Activated T-helper 1 cell treated with anti-CD3 and anti-CD28 coated beads, Interleukin-12 subunit alpha, Interleukin-12 subunit beta, Interleukin-2, Interleukin-4 antibody, amounts not matched to agents 30 ng/mL and 10 ng/mL and 1 ng/mL, durations not matched to agents 14 hours and 24 hours and 36 hours (primary cell): Measurements from ENCODE around the gene PACS1. TPM values are rescaled to one million over a fixed set of nuclear protein-coding genes. Genes with fewer than 3 reads are reported as not detected.

ENCODE experiments used
- DNase-seq: peaks from one replicate; pipeline ENCODE4 v3.0.0; 2021; ENCODE audit warnings: low spot score
- H3K27ac Mint-ChIP-seq: one replicate; pipeline ENCODE4 v1.8.0; 2021; ENCODE audit warnings: mild to moderate bottlenecking, mixed read lengths
- H3K27me3 Mint-ChIP-seq: one replicate; pipeline ENCODE4 v1.8.0; 2022; ENCODE audit warnings: mild to moderate bottlenecking, moderate library complexity, mixed read lengths; ENCODE audit not compliant: insufficient read depth
- H3K36me3 Mint-ChIP-seq: one replicate; pipeline ENCODE4 v1.8.0; 2021; ENCODE audit warnings: low read depth, mixed read lengths
- H3K4me1 Mint-ChIP-seq: one replicate; pipeline ENCODE4 v1.8.0; 2021; ENCODE audit warnings: low read depth, mixed read lengths
- H3K4me3 Mint-ChIP-seq: one replicate; pipeline ENCODE4 v1.8.0; 2021; ENCODE audit warnings: mild to moderate bottlenecking, moderate library complexity, mixed read lengths
- H3K9me3 Mint-ChIP-seq: one replicate; pipeline ENCODE4 v1.8.0; 2021; ENCODE audit warnings: mixed read lengths
- intact Hi-C: fragments of 100-400 bp; cut with micrococcal nuclease; formaldehyde crosslinking; loops from one replicate; pipeline ENCODE4 v1.15.1; 2024
- total RNA-seq: library from RNA; stranded (reverse); gene quantifications from 2 replicates; pipeline ENCODE4 v1.2.3, GENCODE V29; 2022

Gene PACS1
- total RNA-seq, 1 donor from 2014 or later: 89.5 TPM

GRCh38 chr11:66226101-66226500 is 156.0 kb downstream of the PACS1 start:
- no peak for DNase-seq
- Mint-ChIP-seq H3K36me3 (peaks cover 18% of the 10 kb centered on the region), H3K4me1 (peaks cover 20% of the 10 kb centered on the region), H3K27ac (peak overlapping the region; percentile 67), H3K27me3 (no peaks in the 10 kb centered on the region), H3K9me3 (no peaks in the 10 kb centered on the region), H3K4me3 (no peak overlapping the region)
- intact Hi-C loops: no loop called here

- Mint-ChIP-seq H3K4me3 (no peak overlapping the region), H3K36me3 (peaks cover 22% of the 10 kb centered on the region)
- intact Hi-C loops: no loop called here
These were observed 157.6 kb downstream of the PACS1 start for GRCh38 chr11:66227700-66228099.

DNA sequence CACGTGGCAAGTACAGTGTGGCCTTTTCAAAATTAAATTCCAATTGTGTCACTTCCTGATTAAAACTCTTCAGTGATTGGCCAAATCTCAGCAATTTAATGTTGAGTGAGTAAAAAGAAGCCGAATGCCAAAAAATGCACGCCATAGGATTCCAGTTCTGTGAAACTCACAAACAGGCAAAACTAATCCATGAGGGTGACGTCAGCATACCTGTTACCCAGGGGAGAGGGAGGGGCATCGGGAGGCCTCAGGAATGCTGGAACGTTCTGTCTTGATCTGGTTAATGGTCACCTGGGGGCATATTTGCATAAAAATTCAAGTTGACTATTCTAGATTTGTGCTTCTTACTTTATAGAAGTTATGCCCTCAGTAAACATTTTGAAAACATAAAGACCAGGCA is 158.4 kb downstream of the PACS1 start:
- H3K9me3 Mint-ChIP-seq: no peaks in the 10 kb centered on the region
- H3K4me3 Mint-ChIP-seq: no peak overlapping the region
- H3K36me3 Mint-ChIP-seq: peaks cover 26% of the 10 kb centered on the region
- intact Hi-C loops: no loop called here
- no peak overlapping the region for H3K27ac Mint-ChIP-seq
- no peak for DNase-seq
- peaks cover 6% of the 10 kb centered on the region for H3K4me1 Mint-ChIP-seq
- no peaks in the 10 kb centered on the region for H3K27me3 Mint-ChIP-seq

More at GRCh38 chr11:66227700-66228099, 157.6 kb downstream of the PACS1 start:
- Mint-ChIP-seq H3K9me3 (no peaks in the 10 kb centered on the region), H3K27ac (no peak overlapping the region), H3K27me3 (no peaks in the 10 kb centered on the region), H3K4me1 (peaks cover 8% of the 10 kb centered on the region)
- DNase-seq: no peak

GRCh38 chr11:66230156-66230555 is 160.1 kb downstream of the PACS1 start:
- H3K4me3 Mint-ChIP-seq: no peak overlapping the region
- peaks cover 33% of the 10 kb centered on the region for H3K36me3 Mint-ChIP-seq
- intact Hi-C loops: no loop called here
- no peak for DNase-seq
- H3K9me3 Mint-ChIP-seq: no peaks in the 10 kb centered on the region
- H3K27ac Mint-ChIP-seq: no peak overlapping the region
- H3K27me3 Mint-ChIP-seq: no peaks in the 10 kb centered on the region
- H3K4me1 Mint-ChIP-seq: peaks cover 6% of the 10 kb centered on the region

DNA sequence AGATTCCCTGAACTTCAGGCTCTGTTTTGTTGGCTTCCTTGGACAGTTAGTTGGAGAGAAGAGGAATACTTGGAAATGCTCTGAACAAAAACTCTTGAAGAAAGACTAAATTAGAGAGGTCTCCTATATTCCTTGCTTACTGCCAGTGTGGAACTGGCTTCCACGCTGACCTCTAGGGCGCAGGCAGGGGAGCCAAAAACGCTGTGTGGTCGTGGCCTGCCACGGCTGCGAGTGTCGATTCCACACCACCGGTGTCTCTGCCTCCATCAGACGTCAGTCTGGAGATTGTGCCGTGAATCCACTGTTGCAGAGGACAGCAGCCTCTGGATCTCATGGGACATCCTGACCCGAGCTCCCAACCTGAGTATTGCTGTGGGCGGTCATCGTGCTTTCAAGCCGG is 160.9 kb downstream of the PACS1 start:
- DNase-seq: no peak
- H3K27ac Mint-ChIP-seq: no peak overlapping the region
- no peak overlapping the region for H3K4me3 Mint-ChIP-seq
- no peaks in the 10 kb centered on the region for H3K9me3 Mint-ChIP-seq
- no peaks in the 10 kb centered on the region for H3K27me3 Mint-ChIP-seq
- intact Hi-C loops: no loop called here
- peaks cover 38% of the 10 kb centered on the region for H3K36me3 Mint-ChIP-seq
- H3K4me1 Mint-ChIP-seq: peaks cover 6% of the 10 kb centered on the region

DNA sequence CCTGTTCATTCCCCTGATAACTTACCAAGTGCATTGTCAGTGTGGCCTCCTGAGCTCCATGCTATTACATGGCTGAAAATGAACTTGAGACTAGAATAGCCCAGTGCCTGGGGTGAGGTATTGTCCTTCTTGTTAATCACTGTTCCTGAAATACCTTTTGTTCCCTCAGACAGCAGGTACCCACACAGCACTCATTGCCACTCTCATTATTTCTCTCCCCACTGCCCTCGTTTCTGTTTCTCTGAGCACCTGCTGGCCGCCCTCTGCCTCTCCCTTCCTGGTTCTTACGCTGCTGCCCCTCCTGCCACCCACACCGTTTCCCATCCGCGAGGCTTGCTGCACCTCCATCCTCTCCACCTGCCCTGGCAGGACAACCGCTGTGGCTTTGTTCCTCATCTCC is 161.5 kb downstream of the PACS1 start:
- H3K27ac Mint-ChIP-seq: no peak overlapping the region
- no peaks in the 10 kb centered on the region for H3K4me1 Mint-ChIP-seq
- DNase-seq: no peak
- peaks cover 38% of the 10 kb centered on the region for H3K36me3 Mint-ChIP-seq
- H3K27me3 Mint-ChIP-seq: no peaks in the 10 kb centered on the region
- H3K4me3 Mint-ChIP-seq: no peak overlapping the region
- no peaks in the 10 kb centered on the region for H3K9me3 Mint-ChIP-seq
- intact Hi-C loops: no loop called here

- Mint-ChIP-seq H3K9me3 (no peaks in the 10 kb centered on the region), H3K4me3 (no peak overlapping the region), H3K27me3 (no peaks in the 10 kb centered on the region), H3K27ac (no peak overlapping the region), H3K36me3 (peaks cover 38% of the 10 kb centered on the region), H3K4me1 (no peaks in the 10 kb centered on the region)
- DNase-seq: no peak
- intact Hi-C loops: no loop called here
These were observed 162.7 kb downstream of the PACS1 start for GRCh38 chr11:66232769-66233168.

GRCh38 chr11:66233301-66233700 is 163.2 kb downstream of the PACS1 start:
- no peak overlapping the region for H3K4me3 Mint-ChIP-seq
- H3K27me3 Mint-ChIP-seq: no peaks in the 10 kb centered on the region
- DNase-seq: no peak
- no peaks in the 10 kb centered on the region for H3K4me1 Mint-ChIP-seq
- intact Hi-C loops: no loop called here
- no peaks in the 10 kb centered on the region for H3K9me3 Mint-ChIP-seq
- H3K36me3 Mint-ChIP-seq: peaks cover 38% of the 10 kb centered on the region
- no peak overlapping the region for H3K27ac Mint-ChIP-seq

DNA sequence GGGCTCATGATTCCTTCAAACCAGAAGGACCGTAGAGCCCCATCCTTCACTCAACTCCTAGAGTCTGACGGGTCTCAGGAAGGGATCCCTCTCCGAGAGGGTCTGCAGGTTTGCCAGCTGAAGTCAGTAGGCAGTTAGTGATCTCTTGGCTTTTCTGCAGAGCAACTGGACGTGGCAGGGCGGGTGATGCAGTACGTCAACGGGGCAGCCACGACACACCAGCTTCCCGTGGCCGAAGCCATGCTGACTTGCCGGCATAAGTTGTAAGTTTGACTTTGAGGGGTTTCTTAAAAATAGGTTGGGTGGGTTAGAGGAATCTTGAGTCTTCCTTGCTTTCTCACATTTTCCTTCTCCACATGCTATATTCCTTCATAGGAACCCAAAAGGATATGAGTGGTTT is 165.1 kb downstream of the PACS1 start:
- Mint-ChIP-seq H3K4me1 (no peaks in the 10 kb centered on the region), H3K27ac (no peak overlapping the region), H3K36me3 (peaks cover 32% of the 10 kb centered on the region), H3K27me3 (no peaks in the 10 kb centered on the region), H3K4me3 (no peak overlapping the region), H3K9me3 (no peaks in the 10 kb centered on the region)
- intact Hi-C loops: no loop called here
- DNase-seq: no peak

GRCh38 chr11:66237867-66238266 is 167.8 kb downstream of the PACS1 start:
- H3K36me3 Mint-ChIP-seq: peaks cover 29% of the 10 kb centered on the region
- intact Hi-C loops: no loop called here
- H3K27me3 Mint-ChIP-seq: no peaks in the 10 kb centered on the region
- no peaks in the 10 kb centered on the region for H3K9me3 Mint-ChIP-seq
- H3K27ac Mint-ChIP-seq: no peak overlapping the region
- DNase-seq: no peak
- no peak overlapping the region for H3K4me3 Mint-ChIP-seq
- H3K4me1 Mint-ChIP-seq: no peaks in the 10 kb centered on the region

- H3K27ac Mint-ChIP-seq: no peak overlapping the region
- no peaks in the 10 kb centered on the region for H3K27me3 Mint-ChIP-seq
- intact Hi-C loops: no loop called here
These were observed 168.8 kb downstream of the PACS1 start for GRCh38 chr11:66238786-66239413.

DNA sequence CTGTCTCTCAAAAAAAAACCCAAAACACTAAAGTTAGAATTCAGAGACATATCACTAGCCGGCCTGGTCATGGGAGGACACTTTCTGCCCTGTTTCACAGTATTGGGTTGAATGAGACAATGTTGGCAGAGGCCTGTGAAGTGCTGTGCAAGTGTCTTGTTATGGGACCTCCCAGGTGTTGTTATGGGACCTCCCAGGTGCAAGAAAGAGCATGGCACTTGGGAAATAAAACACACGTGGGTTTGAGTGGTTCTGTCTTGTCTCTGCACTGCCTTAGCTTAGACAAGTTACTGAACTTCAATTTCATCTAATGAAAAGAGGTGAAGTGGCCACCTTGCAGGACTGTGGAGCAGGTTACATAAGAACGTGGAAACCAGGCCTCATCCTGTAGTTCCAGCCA is 169.4 kb downstream of the PACS1 start:
- intact Hi-C loops: no loop called here
- no peaks in the 10 kb centered on the region for H3K9me3 Mint-ChIP-seq
- no peaks in the 10 kb centered on the region for H3K4me1 Mint-ChIP-seq
- no peak for DNase-seq
- no peaks in the 10 kb centered on the region for H3K27me3 Mint-ChIP-seq
- H3K36me3 Mint-ChIP-seq: peaks cover 26% of the 10 kb centered on the region
- no peak overlapping the region for H3K27ac Mint-ChIP-seq
- no peak overlapping the region for H3K4me3 Mint-ChIP-seq

More at GRCh38 chr11:66238786-66239413, 168.8 kb downstream of the PACS1 start:
- Mint-ChIP-seq H3K4me3 (no peak overlapping the region), H3K9me3 (no peaks in the 10 kb centered on the region), H3K4me1 (no peaks in the 10 kb centered on the region), H3K36me3 (peaks cover 24% of the 10 kb centered on the region)
- DNase-seq: no peak

GRCh38 chr11:66239998-66240780 is 170.1 kb downstream of the PACS1 start:
- no peaks in the 10 kb centered on the region for H3K27me3 Mint-ChIP-seq
- no peak overlapping the region for H3K4me3 Mint-ChIP-seq
- no peaks in the 10 kb centered on the region for H3K9me3 Mint-ChIP-seq
- H3K27ac Mint-ChIP-seq: no peak overlapping the region
- intact Hi-C loops: no loop called here
- peaks cover 24% of the 10 kb centered on the region for H3K36me3 Mint-ChIP-seq
- no peak for DNase-seq
- H3K4me1 Mint-ChIP-seq: no peaks in the 10 kb centered on the region
